IMR-90 (cell line): ENCODE measurements around the gene TSGA10.

Experiments used
- CHD1 ChIP-seq: IDR thresholded peaks from 2 replicates; pipeline ENCODE4 v1.6.1; 2012; ENCODE audit warnings: low read depth, low read length, improper control_type of control experiment
- CTCF ChIP-seq: conservative IDR thresholded peaks from 2 replicates; pipeline ENCODE4 v1.5.1; 2012; ENCODE audit warnings: mild to moderate bottlenecking, low read depth, low read length, improper control_type of control experiment
- POLR2A ChIP-seq: IDR thresholded peaks from 2 replicates; pipeline ENCODE4 v1.6.1; 2012; ENCODE audit warnings: mild to moderate bottlenecking, low read depth, low read length
- RCOR1 ChIP-seq: IDR thresholded peaks from 2 replicates; pipeline ENCODE4 v1.6.1; 2012; ENCODE audit warnings: mild to moderate bottlenecking, low read length, improper control_type of control experiment; ENCODE audit not compliant: insufficient replicate concordance
- RFX5 ChIP-seq: IDR thresholded peaks from 2 replicates; pipeline ENCODE4 v1.8.0; 2012; ENCODE audit warnings: low read depth, mild to moderate bottlenecking, low read length, moderate library complexity

DNA sequence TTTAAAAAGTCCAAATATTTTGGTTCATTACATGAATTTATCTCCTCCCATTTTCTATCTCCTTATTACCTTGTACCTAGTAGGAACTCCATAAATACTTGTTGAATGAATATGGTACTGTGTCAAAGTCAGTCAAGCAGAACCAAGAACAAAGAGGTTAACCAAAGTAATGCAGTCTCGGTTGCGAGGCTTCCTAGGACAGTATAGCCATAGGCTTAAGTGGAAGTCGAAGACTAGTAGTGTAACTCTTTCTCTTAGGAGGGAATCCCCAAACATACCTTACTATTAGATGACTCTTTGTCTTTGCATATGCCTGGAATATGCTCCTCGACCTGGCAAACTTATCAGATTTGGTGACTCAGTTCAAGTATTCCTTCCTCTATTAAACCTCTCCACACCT is 4.9 kb upstream of the TSGA10 start:
- TF ChIP-seq CHD1: no peak
- TF ChIP-seq RCOR1: no peak
- no peak for TF ChIP-seq RFX5
- no peak for TF ChIP-seq CTCF
- TF ChIP-seq POLR2A: no peak
